ENCODE data around the gene GZMH. TPM values are rescaled to one million over a fixed set of nuclear protein-coding genes. Genes with fewer than 3 reads are reported as not detected.

Gene GZMH
- total and polyA plus RNA-seq, 2 of the 4 experiments (the other 2 are of a cell fraction) = not detected

DNA sequence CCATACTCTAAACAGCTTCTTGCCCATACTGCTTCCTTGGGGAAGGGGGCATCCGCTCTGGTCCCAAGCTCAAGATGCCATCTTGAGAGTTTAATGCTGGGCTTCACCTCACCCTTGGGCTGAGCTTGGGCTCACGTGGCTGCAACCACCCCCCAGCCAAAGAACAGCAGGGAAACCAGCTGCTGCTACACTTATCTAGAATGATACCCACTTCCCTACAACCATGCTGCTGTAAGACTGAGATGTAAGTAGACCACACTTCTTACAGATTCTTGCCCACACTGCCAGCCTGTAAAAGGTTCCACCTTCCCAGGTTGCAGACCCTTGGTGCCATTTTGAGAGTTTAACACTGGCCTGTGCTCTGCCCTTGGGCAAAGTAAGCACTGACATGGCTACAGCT lies 43.2 kb downstream of the GZMH start:
- POLR2A ChIA-PET (ENCODE audit: unreplicated experiment) = no interaction called here

More for the DNA sequence above, 43.2 kb downstream of the GZMH start:
- DNase-seq (no peak), ATAC-seq (ENCODE audit: low read depth) (no peak)
- no peak overlapping the region for H3K27ac ChIP-seq (ENCODE audit: insufficient read depth, low read length)
- no peak overlapping the region for H3K18ac ChIP-seq (ENCODE audit: low read depth, low read length)
- no peaks in the 10 kb centered on the region for H4K20me1 ChIP-seq (ENCODE audit: insufficient read depth, low read length)
- no peaks in the 10 kb centered on the region for H3K9me3 ChIP-seq (ENCODE audit: control insufficient read depth, insufficient read depth, low read length)
- H3K4me3 ChIP-seq (ENCODE audit: insufficient read depth, low read depth, low read length) = no peak overlapping the region
- no peak overlapping the region for H2AK5ac ChIP-seq (ENCODE audit: low read depth, low read length)
- no peak overlapping the region for H4K91ac ChIP-seq (ENCODE audit: insufficient read depth, low read depth, low read length)
- no peak overlapping the region for H3K4me2 ChIP-seq (ENCODE audit: low read depth, low read length)
- no peaks in the 10 kb centered on the region for H3K4me1 ChIP-seq (ENCODE audit: control insufficient read depth, insufficient read depth, low read length)
- no peak overlapping the region for H3K9ac ChIP-seq (ENCODE audit: low read depth, low read length)
- H2BK5ac ChIP-seq (ENCODE audit: low read depth, low read length, poor library complexity, severe bottlenecking) = no peak overlapping the region
- H3K23ac ChIP-seq (ENCODE audit: low read depth, low read length) = no peak overlapping the region
- no peak overlapping the region for H2AK9ac ChIP-seq (replicated peaks; ENCODE audit: low read depth, low read length, poor library complexity)
- in situ Hi-C loops (cut with MboI; ENCODE audit: low sequenced_read_pairs) = no loop called here
- no peak overlapping the region for H4K8ac ChIP-seq (ENCODE audit: low read depth in 2 of 2, low read length in 2 of 2)
- CTCF ChIA-PET = no interaction called here
- intact Hi-C loops (cut with micrococcal nuclease) = no loop called here
- H3K79me1 ChIP-seq (ENCODE audit: low read depth in 1 of 2, low read length in 2 of 2) = no peaks in the 10 kb centered on the region
- H4K5ac ChIP-seq (ENCODE audit: low read depth, low read length) = no peak overlapping the region
- BruUV-seq (replicated peaks) = no TSS peak
- H3K36me3 ChIP-seq (ENCODE audit: control insufficient read depth, insufficient read depth, low read length) = no peaks in the 10 kb centered on the region
- H2BK15ac ChIP-seq (ENCODE audit: low read depth, low read length) = no peak overlapping the region
- no peak overlapping the region for H2BK20ac ChIP-seq (ENCODE audit: low read depth, low read length)
- no CpG with 5 or more reads among the region's 2 CpGs for WGBS, 2 experiments (ENCODE audit: extremely low coverage in 2 of 2, insufficient read length in 1 of 2)
- no peaks in the 10 kb centered on the region for H3K27me3 ChIP-seq (ENCODE audit: control insufficient read depth, insufficient read depth, low read length)
- no peak overlapping the region for H3K14ac ChIP-seq (replicated peaks; ENCODE audit: low read depth, low read length)
- no peaks in the 10 kb centered on the region for H3K9me1 ChIP-seq (ENCODE audit: insufficient read depth, low read length)
- H2BK120ac ChIP-seq (ENCODE audit: low read depth, low read length) = no peak overlapping the region
- H3K4ac ChIP-seq (ENCODE audit: low read depth, low read length) = no peak overlapping the region
- dilution Hi-C loops (cut with HindIII; ENCODE audit: low sequenced_read_pairs, unreplicated experiment) = no loop called here
- H2AFZ ChIP-seq (replicated peaks; ENCODE audit: low read length, poor library complexity) = no peak overlapping the region
- no peak for TF ChIP-seq MAZ (IDR thresholded peaks at IDR 0.05; ENCODE audit: borderline replicate concordance, low read depth, low read length)
- no peak for TF ChIP-seq CEBPB (IDR thresholded peaks at IDR 0.05; ENCODE audit: low read depth, low read length)
- no peak for TF ChIP-seq FOS (IDR thresholded peaks at IDR 0.05; ENCODE audit: low read depth, low read length)
- no peak for TF ChIP-seq POLR2A (IDR thresholded peaks at IDR 0.05; ENCODE audit: low read depth, low read length)
- TF ChIP-seq NFE2L2 (IDR thresholded peaks at IDR 0.05; ENCODE audit: low read depth, low read length) = no peak
- TF ChIP-seq, protein P1, sequence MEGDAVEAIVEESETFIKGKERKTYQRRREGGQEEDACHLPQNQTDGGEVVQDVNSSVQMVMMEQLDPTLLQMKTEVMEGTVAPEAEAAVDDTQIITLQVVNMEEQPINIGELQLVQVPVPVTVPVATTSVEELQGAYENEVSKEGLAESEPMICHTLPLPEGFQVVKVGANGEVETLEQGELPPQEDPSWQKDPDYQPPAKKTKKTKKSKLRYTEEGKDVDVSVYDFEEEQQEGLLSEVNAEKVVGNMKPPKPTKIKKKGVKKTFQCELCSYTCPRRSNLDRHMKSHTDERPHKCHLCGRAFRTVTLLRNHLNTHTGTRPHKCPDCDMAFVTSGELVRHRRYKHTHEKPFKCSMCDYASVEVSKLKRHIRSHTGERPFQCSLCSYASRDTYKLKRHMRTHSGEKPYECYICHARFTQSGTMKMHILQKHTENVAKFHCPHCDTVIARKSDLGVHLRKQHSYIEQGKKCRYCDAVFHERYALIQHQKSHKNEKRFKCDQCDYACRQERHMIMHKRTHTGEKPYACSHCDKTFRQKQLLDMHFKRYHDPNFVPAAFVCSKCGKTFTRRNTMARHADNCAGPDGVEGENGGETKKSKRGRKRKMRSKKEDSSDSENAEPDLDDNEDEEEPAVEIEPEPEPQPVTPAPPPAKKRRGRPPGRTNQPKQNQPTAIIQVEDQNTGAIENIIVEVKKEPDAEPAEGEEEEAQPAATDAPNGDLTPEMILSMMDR (conservative IDR thresholded peaks at IDR 0.05; ENCODE audit: low read depth, low read length) = no peak
- TF ChIP-seq BHLHE40 (IDR thresholded peaks at IDR 0.05; ENCODE audit: low read depth, low read length) = no peak
- no peak for TF ChIP-seq MXI1 (IDR thresholded peaks at IDR 0.05; ENCODE audit: borderline replicate concordance, low read depth, low read length)
- TF ChIP-seq USF2 (IDR thresholded peaks at IDR 0.05; ENCODE audit: low read depth, low read length) = no peak
- TF ChIP-seq RFX5 (IDR thresholded peaks at IDR 0.05; ENCODE audit: low read depth, low read length) = no peak
- no peak for TF ChIP-seq SMC3 (IDR thresholded peaks at IDR 0.05; ENCODE audit: low read depth, low read length)
- no peak for TF ChIP-seq CHD1 (IDR thresholded peaks at IDR 0.05; ENCODE audit: low read depth, low read length)
- H3K56ac ChIP-seq (ENCODE audit: extremely low read depth, insufficient read depth, low read length) = no peak overlapping the region

All from IMR-90 (cell line).